ENCODE data around the gene GARNL3.
A peak's percentile ranks its signal among the peaks of the same experiment; 100 is the strongest.

The GARNL3 gene

DNA sequence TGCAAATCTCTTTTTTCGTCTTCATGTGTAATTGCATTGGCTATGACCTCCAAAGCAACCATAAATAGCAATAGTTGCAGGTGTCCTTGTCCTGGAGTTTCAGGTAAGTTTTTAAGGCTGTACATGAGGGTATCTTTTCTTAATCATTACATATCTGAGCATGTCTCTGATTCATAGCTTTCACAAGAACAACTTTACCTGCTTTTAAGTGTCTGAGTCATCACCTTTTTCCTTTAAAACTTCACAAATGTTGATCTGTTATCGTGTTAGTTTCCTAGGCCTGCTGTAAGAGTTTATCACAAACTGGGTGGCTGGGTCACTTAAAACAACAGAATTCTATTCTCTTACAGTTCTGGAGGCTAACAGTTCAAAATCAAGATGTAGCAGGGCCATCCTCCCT is 13.8 kb downstream of the GARNL3 start:
- no peak for DNase-seq

DNA sequence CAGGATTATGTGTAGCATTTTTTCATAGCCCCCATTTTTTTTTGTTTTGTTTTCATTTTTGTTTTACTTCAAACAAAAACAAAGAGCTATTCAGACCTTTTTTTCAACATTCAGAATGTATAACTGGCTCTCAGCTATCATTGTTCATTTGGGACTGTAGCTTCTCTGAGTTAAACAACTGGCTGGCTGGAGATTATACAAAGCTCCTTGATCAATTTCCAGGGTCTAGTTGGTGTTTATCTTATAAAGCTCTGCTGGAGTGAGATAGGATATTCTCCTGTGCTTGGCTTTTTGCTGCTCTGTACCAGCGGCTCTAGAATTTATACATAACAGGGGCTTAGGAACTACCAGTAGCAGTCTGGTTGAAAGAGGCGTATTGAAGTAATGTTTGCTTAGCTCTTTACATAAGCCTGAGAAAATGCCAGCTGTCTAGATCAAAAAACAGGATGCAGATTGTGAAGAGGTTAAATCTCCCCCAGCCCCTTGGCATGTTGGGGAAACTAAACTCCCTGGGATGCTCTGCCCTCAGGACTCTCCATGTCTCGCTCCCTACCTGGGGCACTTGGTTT is 15.2 kb downstream of the GARNL3 start:
- no peak for DNase-seq

GRCh38 chr9:127280880-127281660 is 16.5 kb downstream of the GARNL3 start:
- no peak for DNase-seq

- DNase-seq: no peak
These were observed 17.3 kb downstream of the GARNL3 start for GRCh38 chr9:127281891-127282290.

DNA sequence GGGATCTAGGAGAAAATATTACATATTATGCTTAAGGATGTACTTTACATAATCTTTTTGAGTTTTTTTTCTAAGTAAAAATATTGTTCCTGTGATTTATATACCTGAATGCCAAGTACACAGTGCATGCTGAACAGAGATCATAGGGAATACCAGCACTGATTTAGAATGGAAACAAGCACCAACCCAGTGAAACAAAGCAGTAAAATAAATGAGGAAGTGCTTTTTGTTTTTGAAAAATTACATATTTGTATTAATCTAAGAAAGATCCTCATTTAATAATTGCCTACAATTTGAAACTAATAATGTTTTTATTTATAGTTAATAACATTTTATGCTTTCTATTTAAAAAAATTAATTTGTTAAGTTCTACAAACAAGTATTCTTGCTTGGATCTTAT is 18.0 kb downstream of the GARNL3 start:
- no peak for DNase-seq

DNA sequence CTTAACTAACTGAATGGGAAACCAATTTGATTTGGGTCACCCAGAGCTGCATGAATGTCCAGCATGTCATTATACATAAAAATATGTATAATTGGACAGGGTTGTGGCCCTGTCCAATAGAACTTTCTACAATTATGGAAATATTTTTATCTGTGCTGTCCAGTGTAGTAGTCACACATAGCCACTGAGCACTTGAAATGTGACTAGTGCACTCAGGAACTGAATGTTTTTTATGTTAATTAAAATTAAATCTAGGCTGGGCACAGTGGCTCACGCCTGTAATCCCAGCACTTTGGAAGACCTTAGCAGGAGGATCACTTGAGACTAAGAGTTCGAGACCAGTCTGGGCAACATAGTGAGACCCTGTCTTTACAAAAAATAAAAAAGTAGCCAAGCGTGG is 18.6 kb downstream of the GARNL3 start:
- DNase-seq: no peak

DNA sequence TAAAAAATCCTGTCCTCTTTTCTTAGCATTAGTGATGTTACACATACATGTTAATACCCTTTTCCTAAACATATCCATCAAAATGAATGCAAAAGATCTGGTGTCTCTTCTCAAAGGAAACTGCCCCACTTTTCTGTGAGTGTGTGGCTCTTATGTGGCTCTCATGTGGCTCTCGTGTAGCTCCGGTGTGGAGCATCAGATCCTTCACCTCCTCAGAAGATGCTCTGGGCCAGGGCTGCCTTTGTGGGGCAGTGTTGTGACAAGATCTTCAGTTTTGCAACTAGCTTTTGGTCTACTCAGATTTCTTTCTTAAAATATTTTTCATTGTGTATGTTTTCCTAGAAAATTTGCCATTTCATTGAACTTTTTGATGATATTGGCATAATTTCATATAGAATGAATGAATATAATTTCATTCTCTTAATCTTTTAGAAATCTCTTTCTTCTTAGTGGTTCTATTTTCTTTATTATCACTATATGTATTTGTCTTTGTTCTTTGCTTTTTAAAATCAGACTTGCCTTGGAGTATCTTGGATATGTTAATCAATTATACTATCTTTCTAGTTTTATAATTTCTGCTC is 19.4 kb downstream of the GARNL3 start:
- no peak for DNase-seq

- no peak for DNase-seq
These were observed 21.4 kb downstream of the GARNL3 start for GRCh38 chr9:127285965-127286364.

DNA sequence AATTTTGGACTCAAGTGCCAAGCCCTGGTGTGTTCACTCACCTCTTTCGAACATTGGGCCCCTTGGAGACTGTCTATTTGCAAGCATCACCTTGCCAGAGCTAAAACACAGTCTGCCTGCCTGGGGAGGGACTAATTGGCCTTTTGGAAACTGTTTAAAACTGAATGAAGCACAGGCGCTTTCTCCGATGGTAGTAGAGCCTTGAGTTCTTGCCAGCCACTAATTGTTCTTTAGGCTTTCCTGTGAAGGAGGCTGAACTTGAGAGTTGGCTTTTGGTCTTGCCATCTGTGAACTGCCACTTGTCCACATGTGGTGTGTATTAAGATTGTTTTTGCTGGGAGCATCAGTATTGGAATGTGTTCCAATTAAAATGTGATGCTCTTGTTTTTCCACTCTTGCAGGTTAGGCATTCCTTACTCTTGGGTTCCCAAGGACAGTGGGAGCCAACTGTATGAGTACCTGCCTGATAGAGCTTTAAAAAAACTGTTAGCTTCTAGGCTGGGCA is 26.0 kb downstream of the GARNL3 start:
- DNase-seq: no peak

DNA sequence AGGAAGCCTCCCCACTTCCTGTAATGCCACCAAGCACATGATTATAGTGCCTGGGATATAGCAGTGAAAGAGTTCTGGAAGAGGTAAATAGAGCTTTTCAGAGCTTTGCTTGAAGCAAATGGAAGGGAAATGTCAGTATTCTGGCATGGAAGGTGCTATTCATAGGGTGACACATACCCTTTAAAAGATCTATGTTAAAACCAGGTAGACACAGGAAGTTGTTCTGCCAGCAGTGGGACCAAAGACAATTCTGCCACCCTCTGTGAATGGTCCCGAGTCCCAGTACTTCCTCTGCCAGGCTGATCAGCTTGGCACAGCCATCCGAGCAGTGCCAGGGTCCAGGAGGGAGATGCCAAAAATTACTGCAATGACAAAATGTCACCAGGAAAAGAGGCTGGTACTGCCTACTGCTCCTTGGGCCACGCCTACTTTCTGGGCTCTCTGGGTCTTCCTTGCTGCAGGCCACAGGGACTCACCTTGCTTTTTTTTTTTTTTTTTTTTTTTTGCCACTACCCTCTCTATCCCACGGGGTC is 26.7 kb downstream of the GARNL3 start:
- DNase-seq: no peak

- no peak for DNase-seq
These were observed 27.8 kb downstream of the GARNL3 start for GRCh38 chr9:127292415-127292814.

- no peak for DNase-seq
These were observed 28.8 kb downstream of the GARNL3 start for GRCh38 chr9:127293328-127293727.

DNA sequence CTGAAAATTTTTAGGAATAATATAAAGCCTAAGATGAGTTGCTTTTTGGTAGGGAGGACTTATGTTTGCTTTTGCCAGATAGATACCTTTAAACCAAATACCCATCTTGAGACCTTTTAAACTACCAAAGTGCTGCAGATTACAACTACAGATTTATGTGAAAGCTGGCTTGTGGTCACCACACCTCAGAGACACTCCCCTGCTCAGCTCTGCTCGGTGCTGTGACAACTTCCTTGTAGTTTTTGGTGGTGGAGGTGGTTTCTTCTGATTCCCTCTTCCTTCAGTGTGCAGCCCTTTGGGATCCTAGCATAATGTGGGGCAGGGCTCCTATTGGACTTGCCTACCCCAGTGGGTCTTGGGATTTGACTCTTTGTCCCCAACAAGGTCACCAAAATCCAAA is 29.2 kb downstream of the GARNL3 start:
- DNase-seq: no peak

- no peak for DNase-seq
These were observed 30.4 kb downstream of the GARNL3 start for GRCh38 chr9:127295005-127295404.

- no peak for DNase-seq
These were observed 36.4 kb downstream of the GARNL3 start for GRCh38 chr9:127300886-127301447.

- DNase-seq: no peak
These were observed 39.3 kb downstream of the GARNL3 start for GRCh38 chr9:127303830-127304229.

- DNase-seq: no peak
These were observed 40.7 kb downstream of the GARNL3 start for GRCh38 chr9:127305206-127305837.

DNA sequence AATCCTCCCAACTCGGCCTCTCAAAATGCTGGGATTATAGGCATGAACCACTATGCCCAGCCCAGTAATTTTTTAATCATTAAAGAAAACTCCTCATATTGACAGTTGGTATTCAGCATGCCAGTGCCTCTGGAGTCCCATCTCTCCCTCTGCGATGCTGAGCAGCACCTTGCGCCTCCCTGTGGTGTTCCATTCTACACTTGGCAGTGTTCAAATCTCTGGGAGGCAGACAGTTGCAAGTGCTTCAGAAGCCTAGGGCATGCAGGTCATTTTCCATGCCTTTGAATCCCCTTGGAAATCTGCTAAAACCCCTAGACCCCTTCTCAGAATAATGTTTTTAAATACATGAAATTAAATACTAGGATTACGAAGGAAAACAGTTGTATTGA is 41.3 kb downstream of the GARNL3 start:
- no peak for DNase-seq

DNA sequence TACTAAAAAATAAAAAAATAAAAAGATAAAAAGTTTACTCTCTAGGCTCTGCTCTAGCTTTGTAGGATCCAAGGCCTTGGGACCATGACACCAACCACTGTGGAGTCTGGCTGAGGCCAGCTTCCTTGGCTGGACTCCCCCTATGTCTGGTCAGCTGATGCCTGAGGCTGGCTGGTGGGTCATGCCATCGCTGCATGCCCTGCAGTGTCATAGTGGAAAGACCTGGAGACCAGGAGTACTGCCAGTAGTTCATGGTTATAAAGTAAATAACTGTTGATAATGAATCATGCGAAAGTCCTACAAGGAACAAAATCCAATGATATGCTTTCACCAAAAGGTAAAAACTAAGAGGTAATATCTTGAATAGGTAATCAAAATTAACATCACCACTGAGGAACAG is 43.2 kb downstream of the GARNL3 start:
- no peak for DNase-seq

GRCh38 chr9:127308652-127309434 is 44.3 kb downstream of the GARNL3 start:
- DNase-seq: peak; percentile 67

DNA sequence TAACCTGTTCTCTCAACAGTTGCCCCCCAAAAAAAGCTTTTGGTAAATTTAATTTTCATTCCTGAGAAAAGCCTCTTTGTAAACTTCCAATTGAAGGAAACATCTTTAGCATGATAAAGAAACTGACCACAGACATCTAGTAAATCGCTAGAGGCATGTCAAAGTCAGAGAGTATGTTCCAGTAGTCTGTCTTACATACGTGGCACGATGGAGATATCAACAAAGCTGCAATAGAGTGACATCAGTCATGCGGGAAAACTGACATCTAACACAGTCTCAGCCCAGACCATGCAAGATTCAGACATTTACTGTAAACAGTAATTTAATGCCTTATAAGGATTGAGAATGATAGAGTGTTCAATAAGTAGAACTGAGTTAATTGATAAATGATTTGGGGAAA is 45.1 kb downstream of the GARNL3 start:
- no peak for DNase-seq

DNA sequence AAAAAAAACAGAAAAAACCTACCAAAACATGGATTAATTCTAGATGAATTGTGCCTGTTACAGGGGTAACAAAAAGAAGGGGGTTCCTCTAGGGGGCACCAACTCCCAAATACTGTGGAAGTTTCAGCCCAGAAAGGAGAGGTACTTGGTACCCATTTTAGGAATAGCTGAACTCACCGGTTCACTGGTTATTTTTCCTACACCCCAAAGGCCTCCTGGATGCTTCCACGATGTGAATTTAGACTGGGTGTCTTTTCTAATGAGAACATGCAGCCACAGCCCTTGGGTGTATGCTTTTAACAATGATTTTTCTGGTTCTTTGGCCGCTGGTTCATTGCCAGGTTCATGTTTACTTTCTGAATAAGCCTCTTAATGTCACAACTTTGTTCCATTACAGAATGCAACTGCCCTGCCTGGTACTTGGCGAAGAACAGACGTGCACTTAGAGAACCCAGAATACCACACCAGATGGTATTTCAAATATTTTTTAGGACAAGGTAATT is 46.7 kb downstream of the GARNL3 start:
- DNase-seq: no peak
